HepG2 (cell line): ENCODE data around the gene ZC3H4. TPM values are rescaled to one million over a fixed set of nuclear protein-coding genes. Genes with fewer than 3 reads are reported as not detected.

Experiments
- ATM ChIP-seq: fragments of 450-650 bp; IDR thresholded peaks from 2 replicates; pipeline ENCODE4 v1.7.1; 2017; ENCODE audit warnings: mild to moderate bottlenecking, borderline replicate concordance
- BCL6 ChIP-seq: IDR thresholded peaks from 2 replicates; pipeline ENCODE4 v1.6.1; 2016; ENCODE audit warnings: missing genetic modification reagents, missing compliant biosample characterization
- KDM4B ChIP-seq: sonication (generic); formaldehyde crosslinking; IDR thresholded peaks from 2 replicates; pipeline ENCODE4 v1.4.0; 2020; ENCODE audit warnings: missing genetic modification reagents
- NCOA1 ChIP-seq: sonication (generic); formaldehyde crosslinking; IDR thresholded peaks from 2 replicates; pipeline ENCODE4 v1.9.0; 2021; ENCODE audit warnings: missing genetic modification reagents
- SIX1 ChIP-seq: sonication (generic); formaldehyde crosslinking; IDR thresholded peaks from 2 replicates; pipeline ENCODE4 v1.4.0; 2020; ENCODE audit warnings: missing genetic modification reagents, borderline replicate concordance
- ZNF121 ChIP-seq: sonication (generic); formaldehyde crosslinking; IDR thresholded peaks from 2 replicates; pipeline ENCODE4 v1.5.0; 2020; ENCODE audit warnings: mild to moderate bottlenecking, missing genetic modification reagents
- polyA plus RNA-seq, 8 experiments: library from polyadenylated mRNA; depleted of rRNA in 3 of 8; stranded (reverse) in 7 of 8; unstranded in 1 of 8; fragments of >200 nt; fragmentation: Illumina TruSeq in 4 of 8; extraction: Trizol in 4 of 8; gene quantifications; 2 replicates each; pipeline versions ENCODE4 v1.2.1 to v1.2.3, GENCODE V29; 2011 to 2016; ENCODE audit warnings: low read depth in 4 of 8, missing spikeins in 1 of 8, mixed read lengths in 1 of 8; ENCODE audit not compliant: insufficient read depth in 1 of 8
- total RNA-seq, 5 experiments: library from RNA; depleted of rRNA; stranded (reverse); fragments of >200 nt; fragmentation: Illumina TruSeq; extraction: Trizol; gene quantifications; 2 replicates each; pipeline ENCODE4 v1.2.3, GENCODE V29; 2016; ENCODE audit warnings: low read depth in 1 of 5
- TF ChIP-seq, protein P1 (sequence below): sonication (generic); formaldehyde crosslinking; IDR thresholded peaks from 2 replicates; pipeline ENCODE4 v1.5.1; 2020; ENCODE audit warnings: mild to moderate bottlenecking, missing genetic modification reagents, moderate library complexity
- TF ChIP-seq, protein P2 (sequence below): sonication (generic); formaldehyde crosslinking; IDR thresholded peaks from 2 replicates; pipeline ENCODE4 v1.4.0; 2020; ENCODE audit warnings: mild to moderate bottlenecking, missing genetic modification reagents
- TF ChIP-seq, protein P3 (sequence below): sonication (generic); formaldehyde crosslinking; IDR thresholded peaks from 2 replicates; pipeline ENCODE4 v1.4.0; 2020; ENCODE audit warnings: missing genetic modification reagents, borderline replicate concordance
- TF ChIP-seq, protein P4 (sequence below): sonication (generic); formaldehyde crosslinking; IDR thresholded peaks from 2 replicates; pipeline ENCODE4 v1.8.1; 2023; ENCODE audit warnings: mild to moderate bottlenecking, missing genetic modification reagents

ZC3H4 gene
- total and polyA plus RNA-seq, 2 of the 13 experiments (the other 11 are each of a cell fraction or from before 2014, with no cell fraction given), result 1.8 to 10.7 TPM

DNA sequence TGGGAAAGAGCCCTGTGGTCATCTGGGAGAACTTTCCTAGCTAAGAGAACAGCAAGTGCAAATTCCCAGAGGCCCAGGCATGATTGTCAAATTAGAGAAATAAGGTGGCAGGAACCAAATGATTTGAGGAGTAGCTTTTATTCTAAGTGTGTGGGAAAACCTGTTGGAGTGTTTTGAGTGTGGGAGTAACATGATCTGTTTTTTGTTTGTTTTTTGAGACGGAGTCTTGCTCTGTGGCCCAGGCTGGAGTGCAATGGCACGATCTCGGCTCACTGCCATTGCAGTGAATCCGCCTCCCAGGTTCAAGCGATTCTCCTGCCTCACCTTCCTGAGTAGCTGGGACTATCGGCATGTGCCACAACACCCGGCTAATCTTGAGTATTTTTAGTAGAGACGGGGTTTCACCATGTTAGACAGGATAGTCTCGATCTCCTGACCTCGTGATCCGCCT is 19.5 kb upstream of the ZC3H4 start (continued):
- TF ChIP-seq, protein P1, sequence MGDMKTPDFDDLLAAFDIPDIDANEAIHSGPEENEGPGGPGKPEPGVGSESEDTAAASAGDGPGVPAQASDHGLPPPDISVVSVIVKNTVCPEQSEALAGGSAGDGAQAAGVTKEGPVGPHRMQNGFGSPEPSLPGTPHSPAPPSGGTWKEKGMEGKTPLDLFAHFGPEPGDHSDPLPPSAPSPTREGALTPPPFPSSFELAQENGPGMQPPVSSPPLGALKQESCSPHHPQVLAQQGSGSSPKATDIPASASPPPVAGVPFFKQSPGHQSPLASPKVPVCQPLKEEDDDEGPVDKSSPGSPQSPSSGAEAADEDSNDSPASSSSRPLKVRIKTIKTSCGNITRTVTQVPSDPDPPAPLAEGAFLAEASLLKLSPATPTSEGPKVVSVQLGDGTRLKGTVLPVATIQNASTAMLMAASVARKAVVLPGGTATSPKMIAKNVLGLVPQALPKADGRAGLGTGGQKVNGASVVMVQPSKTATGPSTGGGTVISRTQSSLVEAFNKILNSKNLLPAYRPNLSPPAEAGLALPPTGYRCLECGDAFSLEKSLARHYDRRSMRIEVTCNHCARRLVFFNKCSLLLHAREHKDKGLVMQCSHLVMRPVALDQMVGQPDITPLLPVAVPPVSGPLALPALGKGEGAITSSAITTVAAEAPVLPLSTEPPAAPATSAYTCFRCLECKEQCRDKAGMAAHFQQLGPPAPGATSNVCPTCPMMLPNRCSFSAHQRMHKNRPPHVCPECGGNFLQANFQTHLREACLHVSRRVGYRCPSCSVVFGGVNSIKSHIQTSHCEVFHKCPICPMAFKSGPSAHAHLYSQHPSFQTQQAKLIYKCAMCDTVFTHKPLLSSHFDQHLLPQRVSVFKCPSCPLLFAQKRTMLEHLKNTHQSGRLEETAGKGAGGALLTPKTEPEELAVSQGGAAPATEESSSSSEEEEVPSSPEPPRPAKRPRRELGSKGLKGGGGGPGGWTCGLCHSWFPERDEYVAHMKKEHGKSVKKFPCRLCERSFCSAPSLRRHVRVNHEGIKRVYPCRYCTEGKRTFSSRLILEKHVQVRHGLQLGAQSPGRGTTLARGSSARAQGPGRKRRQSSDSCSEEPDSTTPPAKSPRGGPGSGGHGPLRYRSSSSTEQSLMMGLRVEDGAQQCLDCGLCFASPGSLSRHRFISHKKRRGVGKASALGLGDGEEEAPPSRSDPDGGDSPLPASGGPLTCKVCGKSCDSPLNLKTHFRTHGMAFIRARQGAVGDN (CRISPR knock-in tag), result peak; percentile 35
- TF ChIP-seq NCOA1 (no peak), ATM (no peak), BCL6 (CRISPR knock-in tag) (no peak), KDM4B (CRISPR knock-in tag) (no peak), SIX1 (CRISPR knock-in tag) (peak; percentile 21; the same call in 1 of the 2 replicates), ZNF121 (CRISPR knock-in tag) (peak; percentile 95)
- TF ChIP-seq, protein P2, sequence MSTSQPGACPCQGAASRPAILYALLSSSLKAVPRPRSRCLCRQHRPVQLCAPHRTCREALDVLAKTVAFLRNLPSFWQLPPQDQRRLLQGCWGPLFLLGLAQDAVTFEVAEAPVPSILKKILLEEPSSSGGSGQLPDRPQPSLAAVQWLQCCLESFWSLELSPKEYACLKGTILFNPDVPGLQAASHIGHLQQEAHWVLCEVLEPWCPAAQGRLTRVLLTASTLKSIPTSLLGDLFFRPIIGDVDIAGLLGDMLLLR (CRISPR knock-in tag), result no peak
- TF ChIP-seq, protein P3, sequence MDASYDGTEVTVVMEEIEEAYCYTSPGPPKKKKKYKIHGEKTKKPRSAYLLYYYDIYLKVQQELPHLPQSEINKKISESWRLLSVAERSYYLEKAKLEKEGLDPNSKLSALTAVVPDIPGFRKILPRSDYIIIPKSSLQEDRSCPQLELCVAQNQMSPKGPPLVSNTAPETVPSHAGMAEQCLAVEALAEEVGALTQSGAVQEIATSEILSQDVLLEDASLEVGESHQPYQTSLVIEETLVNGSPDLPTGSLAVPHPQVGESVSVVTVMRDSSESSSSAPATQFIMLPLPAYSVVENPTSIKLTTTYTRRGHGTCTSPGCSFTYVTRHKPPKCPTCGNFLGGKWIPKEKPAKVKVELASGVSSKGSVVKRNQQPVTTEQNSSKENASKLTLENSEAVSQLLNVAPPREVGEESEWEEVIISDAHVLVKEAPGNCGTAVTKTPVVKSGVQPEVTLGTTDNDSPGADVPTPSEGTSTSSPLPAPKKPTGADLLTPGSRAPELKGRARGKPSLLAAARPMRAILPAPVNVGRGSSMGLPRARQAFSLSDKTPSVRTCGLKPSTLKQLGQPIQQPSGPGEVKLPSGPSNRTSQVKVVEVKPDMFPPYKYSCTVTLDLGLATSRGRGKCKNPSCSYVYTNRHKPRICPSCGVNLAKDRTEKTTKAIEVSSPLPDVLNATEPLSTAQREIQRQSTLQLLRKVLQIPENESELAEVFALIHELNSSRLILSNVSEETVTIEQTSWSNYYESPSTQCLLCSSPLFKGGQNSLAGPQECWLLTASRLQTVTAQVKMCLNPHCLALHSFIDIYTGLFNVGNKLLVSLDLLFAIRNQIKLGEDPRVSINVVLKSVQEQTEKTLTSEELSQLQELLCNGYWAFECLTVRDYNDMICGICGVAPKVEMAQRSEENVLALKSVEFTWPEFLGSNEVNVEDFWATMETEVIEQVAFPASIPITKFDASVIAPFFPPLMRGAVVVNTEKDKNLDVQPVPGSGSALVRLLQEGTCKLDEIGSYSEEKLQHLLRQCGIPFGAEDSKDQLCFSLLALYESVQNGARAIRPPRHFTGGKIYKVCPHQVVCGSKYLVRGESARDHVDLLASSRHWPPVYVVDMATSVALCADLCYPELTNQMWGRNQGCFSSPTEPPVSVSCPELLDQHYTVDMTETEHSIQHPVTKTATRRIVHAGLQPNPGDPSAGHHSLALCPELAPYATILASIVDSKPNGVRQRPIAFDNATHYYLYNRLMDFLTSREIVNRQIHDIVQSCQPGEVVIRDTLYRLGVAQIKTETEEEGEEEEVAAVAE (CRISPR knock-in tag), result no peak
- TF ChIP-seq, protein P4, sequence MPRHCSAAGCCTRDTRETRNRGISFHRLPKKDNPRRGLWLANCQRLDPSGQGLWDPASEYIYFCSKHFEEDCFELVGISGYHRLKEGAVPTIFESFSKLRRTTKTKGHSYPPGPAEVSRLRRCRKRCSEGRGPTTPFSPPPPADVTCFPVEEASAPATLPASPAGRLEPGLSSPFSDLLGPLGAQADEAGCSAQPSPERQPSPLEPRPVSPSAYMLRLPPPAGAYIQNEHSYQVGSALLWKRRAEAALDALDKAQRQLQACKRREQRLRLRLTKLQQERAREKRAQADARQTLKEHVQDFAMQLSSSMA (CRISPR knock-in tag), result no peak
